HuH-7 (cell line): ENCODE results near the gene EFCAB11.

ENCODE experiments used
- DNase-seq: peaks from one replicate; pipeline ENCODE4 v3.0.0; 2011; ENCODE audit warnings: low spot score

EFCAB11 gene

GRCh38 chr14:89866458-89866857 lies 88.1 kb downstream of the EFCAB11 start:
- DNase-seq: no peak

- DNase-seq: no peak
These were observed 89.4 kb downstream of the EFCAB11 start for GRCh38 chr14:89865153-89865552.

- no peak for DNase-seq
These were observed 91.7 kb downstream of the EFCAB11 start for GRCh38 chr14:89862856-89863255.

- no peak for DNase-seq
These were observed 92.9 kb downstream of the EFCAB11 start for GRCh38 chr14:89861630-89862029.

GRCh38 chr14:89858089-89858488 lies 96.4 kb downstream of the EFCAB11 start:
- peak; percentile 8 for DNase-seq

GRCh38 chr14:89856871-89857345 lies 97.6 kb downstream of the EFCAB11 start:
- peak; percentile 9 for DNase-seq

GRCh38 chr14:89855961-89856656 lies 98.4 kb downstream of the EFCAB11 start:
- DNase-seq: no peak

- DNase-seq: no peak
These were observed 100.4 kb downstream of the EFCAB11 start for GRCh38 chr14:89853936-89854693.

- DNase-seq: no peak
These were observed 103.4 kb downstream of the EFCAB11 start for GRCh38 chr14:89851106-89851505.

- DNase-seq: no peak
These were observed 104.6 kb downstream of the EFCAB11 start for GRCh38 chr14:89849931-89850330.

- no peak for DNase-seq
These were observed 106.4 kb downstream of the EFCAB11 start for GRCh38 chr14:89848165-89848564.

GRCh38 chr14:89845346-89845745 lies 109.2 kb downstream of the EFCAB11 start:
- DNase-seq: no peak

- DNase-seq: no peak
These were observed 110.0 kb downstream of the EFCAB11 start for GRCh38 chr14:89844508-89844907.

GRCh38 chr14:89842837-89843236 lies 111.7 kb downstream of the EFCAB11 start:
- DNase-seq: peak; percentile 39

GRCh38 chr14:89841851-89842250 lies 112.7 kb downstream of the EFCAB11 start:
- DNase-seq: no peak

GRCh38 chr14:89836830-89837469 lies 117.6 kb downstream of the EFCAB11 start:
- DNase-seq: no peak

GRCh38 chr14:89833661-89834060 lies 120.9 kb downstream of the EFCAB11 start:
- DNase-seq: no peak

- no peak for DNase-seq
These were observed 121.4 kb downstream of the EFCAB11 start for GRCh38 chr14:89833120-89833532.

GRCh38 chr14:89828471-89829165 lies 125.9 kb downstream of the EFCAB11 start:
- DNase-seq: no peak

GRCh38 chr14:89827265-89827664 lies 127.3 kb downstream of the EFCAB11 start:
- DNase-seq: no peak

GRCh38 chr14:89826596-89826995 lies 127.9 kb downstream of the EFCAB11 start:
- DNase-seq: no peak

GRCh38 chr14:89823743-89824142 lies 130.8 kb downstream of the EFCAB11 start:
- DNase-seq: no peak
